ENCODE measurements around the gene U2SURP. TPM values are rescaled to one million over a fixed set of nuclear protein-coding genes. Genes with fewer than 3 reads are reported as not detected.

The U2SURP gene
- total RNA-seq, 2 donors from 2014 or later, result 46.8 to 48.9 TPM

DNA sequence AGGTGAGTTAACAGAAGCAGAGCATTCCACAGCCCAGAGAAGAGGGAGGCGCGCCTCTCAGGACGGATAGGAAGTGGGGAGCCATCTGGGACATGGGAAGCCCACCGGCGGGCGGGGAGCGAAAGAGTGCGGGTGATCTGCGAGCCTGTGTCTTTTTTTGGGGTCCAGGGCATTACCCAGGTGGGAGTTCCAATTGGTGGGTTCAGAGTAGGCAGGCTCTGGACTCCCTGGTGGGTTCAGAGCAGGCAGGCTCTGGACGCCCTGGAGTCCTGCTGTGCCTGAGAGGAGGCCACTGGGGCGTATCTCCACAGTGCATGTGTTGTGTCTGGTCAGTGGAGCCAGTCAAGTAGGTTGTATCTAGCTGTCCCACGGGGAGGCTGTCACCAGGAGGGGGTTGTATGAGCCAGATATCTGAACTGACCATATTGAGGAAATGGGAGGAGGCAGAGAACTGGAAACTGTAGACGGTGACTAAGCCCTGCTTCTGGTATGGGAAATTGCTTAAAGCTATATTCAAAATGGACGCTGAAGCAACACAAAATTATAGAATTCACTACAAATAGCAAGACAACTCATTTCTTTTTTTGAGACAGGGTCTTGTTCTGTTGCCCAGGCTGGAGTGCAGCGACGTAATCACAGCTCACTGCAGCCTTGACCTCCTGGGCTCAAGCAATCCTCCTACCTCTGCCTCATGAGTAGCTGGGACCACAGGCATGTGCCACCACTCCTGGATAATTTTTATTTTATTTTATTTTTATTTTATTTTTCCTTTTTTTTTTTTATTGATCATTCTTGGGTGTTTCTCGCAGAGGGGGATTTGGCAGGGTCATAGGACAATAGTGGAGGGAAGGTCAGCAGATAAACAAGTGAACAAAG is 83.7 kb downstream of the U2SURP start:
- intact Hi-C loops (cut with DNase I), result no loop called here
- ATAC-seq (peak in 1 of 2 donors; percentile 48), DNase-seq (peak; percentile 27)

DNA sequence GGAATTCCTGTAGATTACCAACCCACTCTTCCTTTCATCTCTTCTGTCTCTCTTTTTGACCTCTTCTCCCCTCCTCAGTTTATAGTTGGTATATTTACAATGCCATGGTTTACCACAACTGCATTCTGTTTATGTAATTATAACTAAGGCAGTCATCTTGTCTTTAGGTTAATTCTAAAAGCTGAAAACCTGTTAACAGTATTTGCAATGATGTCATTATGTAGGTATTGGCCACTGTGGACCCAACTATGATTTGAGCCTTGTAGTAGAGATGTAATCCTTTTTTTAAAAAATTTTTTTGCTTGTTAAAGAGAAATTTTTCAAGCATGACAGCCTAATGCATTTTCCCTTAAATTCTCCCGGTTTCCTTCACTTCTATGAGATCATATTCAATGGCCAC is 87.5 kb downstream of the U2SURP start:
- DNase-seq, result no peak
- intact Hi-C loops (cut with DNase I), result no loop called here
- ATAC-seq, result no peak

DNA sequence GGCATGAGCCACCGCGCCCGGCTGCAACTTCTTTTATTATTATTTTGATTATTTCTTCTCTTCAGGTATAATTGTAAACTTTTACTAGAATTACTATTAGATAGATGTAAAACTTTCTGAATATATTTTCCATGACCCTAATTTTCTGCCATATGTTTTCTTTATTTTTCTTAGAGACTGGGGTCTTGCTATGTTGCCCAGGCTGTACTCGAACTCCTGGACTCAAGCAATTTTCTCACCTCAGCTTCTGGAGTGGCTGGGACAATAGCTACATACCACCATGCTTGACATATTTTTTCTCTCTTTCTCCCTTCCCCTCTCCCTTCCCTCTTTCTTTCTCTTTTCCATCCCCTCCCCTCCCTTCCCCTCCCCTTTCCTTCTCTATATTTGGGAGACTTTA is 88.6 kb downstream of the U2SURP start:
- DNase-seq (no peak), ATAC-seq (no peak)
- intact Hi-C loops (cut with DNase I), result no loop called here

DNA sequence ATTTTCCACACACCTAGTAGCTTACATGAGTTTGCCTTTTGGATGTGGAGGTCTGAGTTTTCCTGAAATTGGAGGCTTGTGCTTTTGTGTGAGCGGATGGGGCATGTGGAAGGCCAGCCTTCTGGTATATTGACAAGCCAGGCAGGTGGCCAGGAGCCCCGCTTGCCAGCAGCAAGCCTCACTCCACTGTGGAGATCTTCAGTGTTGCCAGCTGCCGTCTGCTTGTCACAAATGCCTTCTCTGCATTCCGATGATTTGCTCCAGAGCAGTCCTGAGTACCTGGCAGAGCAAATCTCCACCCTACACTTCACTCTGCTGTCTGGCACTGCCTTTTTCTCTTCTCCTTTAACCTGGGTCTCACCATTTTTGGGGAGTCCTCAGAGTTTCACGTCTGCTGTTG is 89.1 kb downstream of the U2SURP start:
- DNase-seq, result no peak
- no peak for ATAC-seq
- intact Hi-C loops (cut with DNase I), result no loop called here

DNA sequence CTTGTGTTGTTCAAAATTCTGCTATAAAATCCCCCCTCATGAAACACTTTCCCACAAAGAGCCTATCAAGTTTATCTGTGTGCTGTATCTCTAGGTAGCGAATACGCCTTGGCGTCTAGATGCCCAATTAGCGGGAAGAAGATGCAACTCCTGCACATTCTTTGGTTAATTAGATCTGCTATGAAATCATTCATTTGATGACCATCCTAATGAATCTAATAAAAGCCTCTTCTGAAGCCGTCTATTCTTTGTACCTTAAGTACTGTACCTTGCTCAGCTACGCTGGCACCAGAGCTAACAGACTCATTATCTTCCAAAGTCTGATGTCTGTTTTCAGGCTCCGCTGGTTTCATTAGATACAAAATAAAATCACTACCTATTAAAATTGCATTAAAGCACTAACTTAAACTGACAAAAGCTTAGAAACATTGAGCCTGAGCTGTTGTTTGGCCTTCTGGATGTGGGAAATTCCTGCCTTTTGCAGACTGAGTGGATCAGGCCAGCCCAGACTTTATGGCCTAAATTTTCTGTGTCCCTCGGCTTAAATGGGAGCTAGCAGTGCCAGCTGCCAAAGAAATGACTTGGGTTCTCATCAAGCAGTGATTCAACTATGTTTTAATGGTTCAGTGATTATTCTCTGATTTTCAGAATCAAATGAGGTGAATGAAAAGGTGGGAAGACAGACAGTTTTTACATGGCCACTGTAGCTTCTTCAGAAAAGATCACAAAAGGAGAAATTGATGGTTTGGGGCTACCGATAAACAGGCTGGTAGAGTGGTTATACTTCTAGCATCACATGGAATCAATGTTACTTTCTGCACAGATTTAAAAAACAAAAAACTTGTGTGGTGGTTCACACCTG is 89.8 kb downstream of the U2SURP start:
- ATAC-seq (no peak), DNase-seq (no peak)
- intact Hi-C loops (cut with DNase I), result no loop called here

DNA sequence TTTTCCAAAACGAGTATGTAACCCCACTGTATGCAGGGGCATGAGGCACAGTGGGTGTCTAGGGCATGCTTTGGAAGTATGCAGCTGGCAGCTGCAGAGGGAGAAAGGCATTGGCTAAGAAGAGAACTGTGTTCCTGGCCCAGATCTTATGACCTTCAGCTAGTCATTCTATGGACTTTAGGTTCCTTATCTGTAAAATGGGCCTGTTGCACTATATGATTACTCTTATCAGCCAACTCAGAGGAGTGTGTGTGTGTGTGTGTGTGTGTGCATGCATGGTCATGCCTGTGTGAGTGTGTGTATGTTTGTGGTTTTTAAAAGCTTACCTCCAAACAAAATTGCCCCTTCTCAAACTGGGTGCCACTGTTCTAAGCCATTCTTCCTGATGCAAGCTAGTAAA is 90.8 kb downstream of the U2SURP start:
- ATAC-seq (no peak), DNase-seq (no peak)
- intact Hi-C loops (cut with DNase I), result no loop called here

DNA sequence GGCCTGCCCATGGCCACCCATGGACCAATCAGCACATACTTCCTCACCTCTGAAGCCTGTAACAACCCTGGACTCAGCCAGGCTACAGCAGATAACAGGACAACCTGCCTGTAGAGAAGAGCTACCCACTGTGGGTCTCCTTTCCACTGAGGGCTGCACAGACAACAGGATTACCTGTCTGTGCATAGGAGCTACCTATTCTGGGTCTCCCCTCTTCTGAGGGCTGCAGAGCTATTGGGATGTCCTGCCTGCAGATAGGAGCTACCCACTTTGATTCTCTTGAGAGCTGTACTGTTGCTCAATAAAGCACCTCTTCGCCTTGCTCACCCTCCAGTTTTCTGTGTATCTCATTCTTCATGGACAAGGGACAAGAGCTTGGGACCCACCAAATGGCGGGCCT is 94.4 kb downstream of the U2SURP start:
- no peak for ATAC-seq
- intact Hi-C loops (cut with DNase I), result no loop called here
- DNase-seq, result no peak

DNA sequence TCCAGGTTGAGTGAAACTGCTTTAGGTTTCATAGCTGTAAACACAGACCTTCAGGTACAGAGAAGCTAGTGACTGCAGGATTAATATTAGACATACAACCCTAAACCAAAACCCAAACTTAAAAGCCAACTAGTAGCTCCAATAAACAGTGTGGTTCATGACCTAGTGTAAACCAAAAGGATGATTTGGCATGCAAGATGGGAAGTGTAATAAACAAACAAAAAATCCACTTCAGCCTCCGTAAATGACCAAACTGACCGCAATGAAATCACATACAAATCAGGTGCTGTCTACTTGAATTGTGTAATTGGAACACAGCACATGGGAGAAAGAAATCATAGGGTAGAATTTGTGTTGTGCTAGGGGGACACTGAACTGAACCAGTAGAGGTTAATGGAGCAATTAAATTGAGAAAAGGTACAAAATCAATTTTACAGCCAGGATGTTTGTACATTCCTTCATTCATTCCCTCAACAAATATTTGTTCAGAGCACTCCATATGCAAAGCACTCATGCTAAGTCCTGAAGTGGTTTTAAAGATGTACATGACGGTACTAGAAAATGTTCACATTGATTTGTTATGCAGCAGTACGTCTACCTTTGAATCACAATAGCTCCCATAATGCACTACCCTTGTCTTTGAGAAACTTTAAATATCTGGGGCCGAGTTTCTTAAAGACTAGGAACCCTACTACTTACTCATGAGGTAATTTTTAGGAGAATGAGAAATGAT is 96.8 kb downstream of the U2SURP start:
- DNase-seq (no peak), ATAC-seq (no peak)
- intact Hi-C loops (cut with DNase I), result no loop called here

DNA sequence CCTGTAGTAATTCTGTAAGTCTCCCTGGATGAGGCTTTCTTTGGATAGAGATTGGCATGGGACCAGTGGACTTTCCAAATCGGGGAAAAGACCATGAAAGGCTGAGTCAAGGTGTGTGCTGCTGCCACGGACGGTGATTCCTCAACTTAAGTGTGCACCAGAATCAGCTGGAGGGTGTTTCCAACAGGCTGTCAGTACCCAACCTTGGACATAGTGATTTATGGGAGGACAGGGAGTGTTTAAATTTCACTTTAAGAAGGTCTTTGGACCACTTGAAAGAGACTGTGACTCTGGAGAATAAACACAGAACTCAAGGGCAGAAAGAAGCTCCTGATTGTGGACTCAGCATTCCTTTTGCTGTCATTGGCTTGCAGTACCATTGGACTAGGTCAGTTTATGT is 97.8 kb downstream of the U2SURP start:
- intact Hi-C loops (cut with DNase I), result no loop called here

DNA sequence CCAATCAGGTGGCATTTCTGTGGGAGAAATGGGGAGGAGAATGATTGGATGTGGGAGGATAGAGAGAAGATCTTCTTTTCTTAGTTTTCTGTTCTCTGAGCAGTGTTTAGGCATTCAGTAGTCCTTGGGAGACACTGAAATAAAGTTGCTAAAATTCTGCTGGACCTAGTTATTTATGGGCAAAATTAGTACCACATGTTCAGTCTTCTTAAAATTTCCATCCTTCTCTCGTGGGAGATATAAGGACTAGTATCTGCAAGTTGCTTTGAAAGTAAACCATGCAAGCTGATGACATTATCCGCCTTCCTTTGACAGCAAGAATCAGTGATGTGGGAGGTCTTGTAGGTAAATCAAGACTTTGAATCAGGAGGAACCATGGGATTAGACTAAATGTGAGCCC is 98.3 kb downstream of the U2SURP start:
- ATAC-seq (no peak), DNase-seq (no peak)
- intact Hi-C loops (cut with DNase I), result no loop called here

More for the DNA sequence above, 97.8 kb downstream of the U2SURP start:
- DNase-seq, result no peak
- no peak for ATAC-seq

DNA sequence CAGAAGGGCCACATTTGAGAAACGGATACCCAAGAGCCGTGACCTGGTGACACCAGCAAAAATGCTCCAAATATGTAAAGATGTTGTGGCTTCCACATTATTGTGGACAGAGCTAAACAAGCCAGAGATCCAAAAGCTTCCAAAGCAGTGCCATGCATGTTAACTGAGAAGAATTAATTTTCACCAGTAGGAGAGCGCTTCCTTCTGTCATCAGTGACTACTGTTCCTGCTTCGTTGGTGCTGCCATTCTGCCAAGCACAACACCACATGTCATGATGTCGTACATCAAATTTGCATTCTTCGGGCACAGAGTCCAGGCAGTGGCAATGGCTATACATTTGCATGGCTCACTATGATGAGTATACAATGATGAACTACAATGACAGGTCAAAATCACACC is 99.1 kb downstream of the U2SURP start:
- no peak for ATAC-seq
- DNase-seq, result no peak
- intact Hi-C loops (cut with DNase I), result no loop called here

DNA sequence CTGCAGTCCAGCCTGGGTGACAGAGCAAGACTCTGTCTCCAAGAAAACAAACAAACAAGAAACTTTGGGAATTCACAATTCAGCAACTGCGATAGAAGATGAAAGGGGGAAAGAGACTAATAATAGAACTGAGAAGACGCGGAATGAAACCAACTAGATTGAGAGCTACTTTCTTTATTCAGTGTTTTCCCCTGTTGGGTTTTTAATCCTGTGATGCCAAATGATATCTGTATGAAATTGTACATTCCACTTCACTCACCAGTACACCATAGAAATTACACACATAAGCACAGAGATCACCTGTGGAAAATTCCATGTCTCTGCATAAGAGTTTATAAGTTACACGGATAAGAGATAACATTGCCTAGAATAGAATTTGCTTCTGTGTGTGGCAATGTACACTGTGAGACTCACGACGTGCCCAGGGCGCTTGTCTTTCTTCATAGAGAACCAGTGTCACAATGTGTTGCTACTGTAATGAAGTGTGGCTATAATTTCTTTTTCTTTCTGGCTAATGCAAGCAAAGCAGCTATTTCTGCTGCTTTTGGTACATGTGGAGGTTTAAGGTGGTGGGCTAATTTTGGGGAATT is 100.5 kb downstream of the U2SURP start:
- intact Hi-C loops (cut with DNase I), result no loop called here
- ATAC-seq, result no peak
- DNase-seq, result no peak

DNA sequence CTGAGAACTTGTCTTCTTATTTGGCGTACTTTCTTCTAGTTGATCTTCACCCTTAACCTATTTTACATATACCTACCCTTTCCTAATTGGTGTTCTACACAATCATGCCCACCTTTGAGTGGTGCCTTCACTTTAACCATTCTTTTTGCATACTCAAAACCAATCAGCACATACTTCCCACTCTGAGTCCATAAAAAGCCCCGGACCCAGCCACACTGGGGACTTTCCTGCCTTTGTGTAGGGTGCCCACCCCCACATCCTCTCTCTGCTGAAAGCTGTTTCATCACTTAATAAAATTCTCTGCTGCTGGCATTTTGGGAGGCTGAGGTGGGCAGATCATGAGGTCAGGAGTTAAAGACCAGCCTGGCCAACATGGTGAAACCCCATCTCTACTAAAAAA is 102.3 kb downstream of the U2SURP start:
- intact Hi-C loops (cut with DNase I), result no loop called here
- DNase-seq, result no peak
- ATAC-seq, result no peak

DNA sequence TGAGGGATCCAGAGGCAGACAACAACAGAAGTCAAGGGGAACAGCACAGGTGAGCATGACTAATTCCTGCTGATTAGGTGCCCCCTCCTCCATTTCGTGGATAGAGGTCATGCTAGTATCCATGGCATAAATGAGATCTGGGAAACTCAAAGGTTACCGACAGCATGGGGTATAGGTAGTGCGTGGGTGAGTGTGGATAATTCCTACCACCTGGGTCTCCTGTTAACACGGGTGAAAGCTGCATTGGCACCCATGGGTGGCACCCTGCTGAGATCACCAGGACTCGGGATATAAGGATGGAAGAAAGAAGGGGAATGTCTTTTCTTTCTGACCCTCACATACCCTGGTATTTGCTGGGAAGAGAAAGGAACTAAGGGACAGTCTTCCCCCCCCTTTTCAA is 103.8 kb downstream of the U2SURP start:
- intact Hi-C loops (cut with DNase I), result no loop called here
- ATAC-seq, result no peak

DNA sequence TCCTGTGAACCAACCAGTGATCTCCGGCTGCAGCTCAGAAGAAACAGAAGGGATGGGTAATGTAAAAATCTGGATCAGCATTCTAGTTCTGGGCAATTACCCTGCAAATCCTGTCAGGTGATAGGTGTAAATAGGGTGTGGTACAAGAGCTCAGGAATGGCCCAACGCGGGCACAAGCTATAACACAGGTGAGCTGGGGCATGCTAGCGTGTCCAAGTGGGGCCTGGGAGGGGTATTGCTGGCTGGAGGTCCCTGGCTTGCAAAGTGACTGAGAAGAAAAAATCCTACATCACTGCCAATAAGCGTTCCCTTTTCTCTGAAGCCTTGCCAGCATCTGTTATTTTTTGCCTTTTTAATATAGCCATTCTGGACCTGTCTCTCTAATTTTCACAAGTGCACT is 108.5 kb downstream of the U2SURP start:
- ATAC-seq, result no peak

More for the DNA sequence above, 103.8 kb downstream of the U2SURP start:
- DNase-seq, result no peak

More for the DNA sequence above, 108.5 kb downstream of the U2SURP start:
- intact Hi-C loops (cut with DNase I), result no loop called here
- DNase-seq, result no peak
